GM12801 (cell line): ENCODE measurements around the gene CRB1.

Source experiments
- CTCF ChIP-seq: IDR thresholded peaks from one replicate; pipeline ENCODE4 v1.5.1; 2011; ENCODE audit warnings: control low read depth; ENCODE audit not compliant: insufficient read length; ENCODE audit errors: extremely low read depth

Gene CRB1

GRCh38 chr1:197510691-197511378 lies 242.8 kb downstream of the CRB1 start:
- no peak for TF ChIP-seq CTCF

- no peak for TF ChIP-seq CTCF
These were observed 247.4 kb downstream of the CRB1 start for GRCh38 chr1:197515421-197515820.

DNA sequence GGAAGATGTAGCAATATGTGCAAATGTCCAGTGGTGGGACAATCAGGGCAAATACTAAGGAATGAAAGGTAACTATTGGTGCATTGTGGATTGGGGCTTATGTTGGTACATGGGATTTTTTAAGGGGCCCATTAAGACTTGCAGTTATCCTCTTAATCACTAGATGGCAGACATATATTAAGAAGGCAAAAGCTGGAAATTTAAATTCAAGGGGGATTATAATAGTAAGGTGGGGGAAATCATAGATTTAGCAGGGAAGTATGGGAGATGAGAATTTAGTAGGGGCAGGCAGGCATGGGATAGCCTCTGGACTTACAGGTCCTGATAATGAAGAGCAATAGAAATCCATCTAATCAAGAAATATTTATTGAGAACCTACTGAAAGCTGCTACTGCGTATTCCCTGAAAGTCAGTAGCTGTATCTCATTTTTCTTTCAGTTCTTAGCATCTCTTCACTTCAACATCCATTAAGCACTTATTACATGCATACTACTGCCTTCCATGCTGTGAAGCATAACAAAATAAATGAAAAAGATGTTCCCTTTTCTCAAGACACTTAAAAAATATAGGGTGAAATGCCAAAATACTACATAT lies 251.8 kb downstream of the CRB1 start:
- no peak for TF ChIP-seq CTCF

DNA sequence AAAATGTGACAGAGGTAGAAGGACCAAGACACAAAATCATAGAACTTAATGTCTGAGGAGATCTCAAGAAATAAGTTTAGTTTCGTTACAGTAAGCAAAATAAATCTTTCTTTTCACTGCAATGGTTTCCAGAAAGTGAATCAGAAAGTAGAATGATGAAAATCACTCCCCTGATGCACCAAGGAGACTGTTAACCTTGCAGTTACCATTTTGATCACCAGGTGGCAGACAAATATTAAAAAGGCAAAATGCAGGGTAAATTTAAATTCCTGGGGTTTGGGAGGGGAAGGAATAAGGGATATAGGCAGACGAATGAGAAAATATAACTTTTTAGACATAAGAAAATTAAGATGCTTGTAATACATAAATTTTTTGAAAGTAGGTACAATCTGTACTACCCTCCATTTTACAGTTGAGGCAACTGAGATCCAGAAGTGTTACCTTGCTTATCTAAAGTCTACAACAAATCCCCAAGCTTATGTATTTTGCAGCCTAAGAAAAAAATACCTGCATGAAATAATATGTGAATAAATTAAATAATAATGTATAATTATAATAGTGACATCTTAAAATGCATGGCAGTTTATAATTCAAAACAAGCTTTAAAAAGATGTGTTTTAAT lies 253.2 kb downstream of the CRB1 start:
- TF ChIP-seq CTCF, result peak; percentile 33

DNA sequence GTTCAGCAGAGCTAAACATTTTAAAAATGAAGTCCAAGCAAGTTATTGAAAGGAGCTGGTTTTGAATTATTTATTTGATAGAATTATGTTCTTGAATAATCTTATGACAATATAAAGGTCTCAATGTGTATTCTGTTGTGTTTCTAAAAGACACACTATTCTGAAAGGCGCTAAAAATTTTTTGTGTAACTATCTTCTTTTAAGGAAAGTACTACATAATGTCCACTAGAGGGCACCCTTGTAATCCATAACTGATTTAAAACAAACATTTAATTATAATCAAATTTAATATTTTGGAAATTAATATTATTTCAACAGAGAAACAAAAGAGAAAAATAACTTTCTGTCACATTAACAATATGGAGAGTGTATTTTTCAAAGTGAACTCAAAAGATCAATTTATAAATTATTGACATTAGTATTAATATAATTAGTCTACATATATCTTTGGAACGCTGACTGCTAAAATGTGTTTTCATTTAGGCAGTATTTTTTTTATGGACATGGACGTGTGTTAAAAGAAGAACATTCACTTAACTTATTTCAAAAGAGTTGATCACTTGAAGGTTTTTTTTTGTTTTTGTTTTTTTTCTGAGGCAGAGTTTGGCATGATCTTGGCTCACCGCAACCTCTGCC lies 258.8 kb downstream of the CRB1 start:
- TF ChIP-seq CTCF, result no peak
